Measurements from ENCODE around the gene KCNN1.
"Not testable (repeated sequence)": the region's sequence is repeated elsewhere in the genome, so short reads cannot be mapped to it uniquely, and the experiment has no call there.

The KCNN1 gene

GRCh38 chr19:17969096-17969792 is 2.3 kb downstream of the KCNN1 start:
- DNase-seq (ENCODE audit: low read depth in 2 of 2), result no peak

- no peak for DNase-seq (ENCODE audit: low read depth in 2 of 2)
Measured at GRCh38 chr19:17972230-17972629, 5.3 kb downstream of the KCNN1 start.

DNA sequence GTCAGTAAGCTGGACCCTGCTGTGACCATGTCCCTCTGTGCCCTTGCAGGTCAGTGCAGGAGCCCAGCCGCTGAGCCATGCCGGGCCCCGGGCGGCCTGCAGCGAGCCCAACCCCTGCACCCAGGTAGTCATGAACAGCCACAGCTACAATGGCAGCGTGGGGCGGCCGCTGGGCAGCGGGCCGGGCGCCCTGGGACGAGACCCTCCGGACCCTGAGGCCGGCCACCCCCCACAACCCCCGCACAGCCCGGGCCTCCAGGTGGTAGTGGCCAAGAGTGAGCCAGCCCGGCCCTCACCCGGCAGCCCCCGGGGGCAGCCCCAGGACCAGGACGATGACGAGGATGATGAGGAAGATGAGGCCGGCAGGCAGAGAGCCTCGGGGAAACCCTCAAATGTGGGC is 6.9 kb downstream of the KCNN1 start:
- no peak for DNase-seq (ENCODE audit: low read depth in 2 of 2)

- no peak for DNase-seq (ENCODE audit: low read depth in 2 of 2)
Measured at GRCh38 chr19:17974551-17974950, 7.6 kb downstream of the KCNN1 start.

GRCh38 chr19:17975032-17975431 is 8.1 kb downstream of the KCNN1 start:
- no peak for DNase-seq (ENCODE audit: low read depth in 2 of 2)

DNA sequence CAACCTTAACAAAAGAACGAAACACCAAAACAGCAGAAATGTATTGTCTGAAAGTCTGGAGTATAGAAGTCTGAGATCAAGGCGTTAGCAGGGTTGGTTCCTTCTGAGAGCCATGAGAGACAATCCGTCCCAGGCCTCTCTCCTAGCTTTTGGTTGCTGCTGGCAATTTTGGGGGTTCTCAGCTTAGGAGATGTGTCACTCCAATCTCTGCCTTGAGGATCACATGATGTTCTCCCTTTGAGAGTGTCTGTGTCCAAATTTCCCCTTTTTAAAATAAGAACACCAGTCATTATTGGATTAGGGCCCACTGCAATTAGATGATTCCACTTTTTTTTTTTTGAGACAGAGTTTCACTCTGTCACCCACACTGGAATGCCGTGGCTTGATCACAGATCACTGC is 10.1 kb downstream of the KCNN1 start:
- no peak for DNase-seq (ENCODE audit: low read depth in 2 of 2)

GRCh38 chr19:17977488-17977887 is 10.6 kb downstream of the KCNN1 start:
- DNase-seq (ENCODE audit: low read depth in 2 of 2), result no peak

DNA sequence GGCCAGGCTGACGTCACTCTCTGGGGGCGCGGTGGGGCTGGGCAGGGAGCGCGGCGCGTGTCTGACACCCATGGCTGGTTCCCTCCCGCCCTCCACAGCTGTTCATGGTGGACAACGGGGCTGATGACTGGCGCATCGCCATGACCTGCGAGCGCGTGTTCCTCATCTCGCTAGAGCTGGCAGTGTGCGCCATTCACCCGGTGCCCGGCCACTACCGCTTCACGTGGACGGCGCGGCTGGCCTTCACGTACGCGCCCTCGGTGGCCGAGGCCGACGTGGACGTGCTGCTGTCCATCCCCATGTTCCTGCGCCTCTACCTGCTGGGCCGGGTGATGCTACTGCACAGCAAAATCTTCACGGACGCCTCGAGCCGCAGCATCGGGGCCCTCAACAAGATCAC is 14.7 kb downstream of the KCNN1 start:
- no peak for DNase-seq (ENCODE audit: low read depth in 2 of 2)

GRCh38 chr19:17982430-17982829 is 15.5 kb downstream of the KCNN1 start:
- DNase-seq (ENCODE audit: low read depth in 2 of 2), result no peak

DNA sequence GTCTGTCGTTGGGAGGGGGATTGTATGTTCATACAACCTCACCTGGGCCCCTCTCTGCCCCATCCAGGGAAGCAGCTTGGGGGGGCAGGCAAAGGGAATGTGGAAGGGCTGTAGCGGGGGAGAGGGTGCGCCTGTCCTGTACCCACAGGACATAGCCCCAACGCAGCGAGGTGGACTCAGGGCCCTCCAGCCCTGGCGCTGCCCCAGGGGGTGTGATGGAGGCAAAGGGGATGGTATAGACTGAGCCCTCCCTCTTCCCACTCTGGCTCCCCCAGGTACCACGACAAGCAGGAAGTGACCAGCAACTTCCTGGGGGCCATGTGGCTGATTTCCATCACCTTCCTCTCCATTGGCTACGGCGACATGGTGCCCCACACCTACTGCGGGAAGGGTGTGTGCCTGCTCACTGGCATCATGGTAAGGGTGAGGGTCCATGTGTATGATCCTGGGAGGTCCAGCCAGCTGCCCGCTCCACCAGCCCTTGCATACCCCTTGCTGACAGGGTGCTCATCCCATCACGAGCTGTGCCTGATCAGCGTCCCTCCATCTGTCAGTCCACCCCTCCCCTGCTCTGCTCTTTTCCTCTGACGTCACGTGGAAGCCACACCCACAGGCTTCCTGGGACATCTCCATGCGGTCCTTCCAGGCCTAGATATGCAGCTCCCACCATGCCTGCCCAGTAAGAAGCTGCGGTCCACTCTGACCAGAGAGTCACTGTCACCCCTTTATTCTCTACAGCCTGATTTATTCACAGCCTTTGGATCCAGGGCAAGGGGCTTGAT is 18.3 kb downstream of the KCNN1 start:
- no peak for DNase-seq (ENCODE audit: low read depth in 2 of 2)

GRCh38 chr19:17986569-17986968 is 19.7 kb downstream of the KCNN1 start:
- not testable (repeated sequence) for DNase-seq (ENCODE audit: low read depth in 2 of 2)

- no peak for DNase-seq (ENCODE audit: low read depth in 2 of 2)
Measured at GRCh38 chr19:17988161-17988560, 21.3 kb downstream of the KCNN1 start.

DNA sequence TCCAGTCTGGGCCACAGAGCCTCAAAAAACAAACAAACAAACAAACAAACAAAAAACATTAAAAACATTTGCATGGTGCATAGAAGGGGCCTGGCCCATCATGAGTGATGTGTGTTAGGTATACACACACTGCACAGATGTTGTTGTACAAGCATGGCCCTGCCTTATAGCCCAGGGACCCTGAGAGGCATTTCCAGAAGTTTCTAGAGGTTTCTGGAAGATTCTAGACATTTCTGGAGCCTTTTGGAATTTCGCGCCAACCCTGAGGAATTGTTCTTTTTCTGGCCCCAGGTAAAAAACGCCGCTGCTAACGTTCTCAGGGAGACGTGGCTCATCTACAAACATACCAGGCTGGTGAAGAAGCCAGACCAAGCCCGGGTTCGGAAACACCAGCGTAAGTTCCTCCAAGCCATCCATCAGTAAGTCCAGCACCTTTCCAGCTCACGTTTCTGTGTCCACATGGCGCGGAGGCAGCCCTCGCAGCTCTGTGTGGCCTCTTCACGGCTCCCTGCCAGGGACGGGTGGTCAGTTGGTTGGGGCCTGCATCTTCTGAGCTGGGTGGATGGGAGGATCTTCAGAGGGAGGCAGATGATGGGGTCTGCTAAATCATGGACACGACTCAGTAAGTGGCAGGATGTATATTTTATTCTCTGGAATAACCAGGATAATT is 22.7 kb downstream of the KCNN1 start:
- no peak for DNase-seq (ENCODE audit: low read depth in 2 of 2)

- no peak for DNase-seq (ENCODE audit: low read depth in 2 of 2)
Measured at GRCh38 chr19:17993076-17993813, 26.3 kb downstream of the KCNN1 start.

GRCh38 chr19:17996826-17997316 is 30.0 kb downstream of the KCNN1 start:
- peak; percentile 73 to 81 for DNase-seq (ENCODE audit: low read depth in 2 of 2)

DNA sequence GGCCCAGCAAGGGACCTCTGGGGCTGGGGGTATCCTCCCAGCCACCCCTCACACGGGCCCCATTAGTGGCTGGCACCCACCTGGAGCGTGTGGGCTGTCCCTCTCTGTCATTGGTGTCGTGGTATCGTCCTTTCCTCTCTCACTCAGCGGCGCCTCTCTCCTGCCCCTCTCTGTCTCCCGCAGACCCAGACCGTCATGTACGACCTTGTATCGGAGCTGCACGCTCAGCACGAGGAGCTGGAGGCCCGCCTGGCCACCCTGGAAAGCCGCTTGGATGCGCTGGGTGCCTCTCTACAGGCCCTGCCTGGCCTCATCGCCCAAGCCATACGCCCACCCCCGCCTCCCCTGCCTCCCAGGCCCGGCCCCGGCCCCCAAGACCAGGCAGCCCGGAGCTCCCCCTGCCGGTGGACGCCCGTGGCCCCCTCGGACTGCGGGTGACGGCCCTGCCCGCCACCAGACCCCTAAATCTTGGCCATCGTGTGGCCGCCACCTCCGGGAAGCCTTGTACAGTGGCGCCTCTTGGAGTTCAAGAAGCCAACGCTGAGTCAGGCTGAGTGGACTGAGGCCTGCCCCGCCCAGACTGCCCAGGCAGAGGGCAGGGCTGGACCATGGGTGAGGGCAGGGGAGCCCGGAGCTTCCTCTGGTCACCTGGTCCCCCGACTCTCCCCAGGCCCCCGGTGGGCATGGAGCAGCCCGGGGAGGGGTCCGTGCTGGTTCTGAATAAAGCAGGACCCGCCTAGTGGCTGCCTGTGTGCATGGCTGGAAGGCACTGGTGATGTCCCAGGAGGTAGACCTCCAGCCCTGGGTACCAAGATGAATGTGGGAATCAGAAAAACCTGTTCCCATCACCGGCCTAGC is 31.3 kb downstream of the KCNN1 start:
- no peak for DNase-seq (ENCODE audit: low read depth in 2 of 2)

DNA sequence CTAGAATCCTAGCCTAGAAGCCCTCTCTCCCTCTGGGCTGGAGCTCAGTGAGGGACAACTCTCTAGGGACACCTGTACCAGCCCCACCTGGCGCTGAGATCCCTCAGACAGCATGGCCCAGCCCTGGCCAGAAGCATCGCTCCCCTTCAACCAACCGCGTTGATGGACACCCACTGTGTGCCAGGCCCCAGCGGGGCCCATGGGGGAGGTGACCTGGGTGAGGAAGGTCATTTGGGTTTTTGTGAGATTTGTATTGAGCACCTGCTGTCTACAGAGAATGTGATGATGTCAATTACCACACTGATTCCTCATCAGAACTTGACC is 31.9 kb downstream of the KCNN1 start:
- DNase-seq (ENCODE audit: low read depth in 2 of 2), result no peak

- DNase-seq (ENCODE audit: low read depth in 2 of 2), result no peak
Measured at GRCh38 chr19:17999684-18000479, 33.0 kb downstream of the KCNN1 start.

GRCh38 chr19:18000480-18000914 is 33.6 kb downstream of the KCNN1 start:
- DNase-seq (ENCODE audit: low read depth in 2 of 2), result no peak

Data from stimulated activated CD8-positive, alpha-beta memory T cell treated with anti-CD3 and anti-CD28 coated beads, Interleukin-7, amount 100 ng/mL, for 1 hour (primary cell).